ENCODE data around the gene FAM81B.

DNA sequence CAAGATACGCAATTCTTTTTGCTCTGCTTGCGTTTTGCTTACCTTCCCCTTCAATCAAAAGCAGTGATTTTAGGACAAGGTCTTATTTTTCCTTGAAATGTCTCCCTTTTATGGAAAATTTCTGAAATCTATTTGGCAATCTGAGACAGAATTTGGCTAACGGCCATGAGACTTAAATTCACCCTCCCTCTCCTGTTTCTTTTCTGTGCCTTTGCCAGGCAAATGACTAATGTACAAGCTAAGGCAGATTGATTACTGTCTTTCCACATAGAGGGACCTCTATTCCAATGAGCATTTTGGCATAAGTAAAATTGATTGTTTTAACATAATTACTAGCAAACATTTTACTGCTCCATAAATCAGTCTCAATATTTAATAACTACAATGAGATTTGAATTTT, 31.7 kb downstream of the FAM81B start:
- TF ChIP-seq, protein P1, sequence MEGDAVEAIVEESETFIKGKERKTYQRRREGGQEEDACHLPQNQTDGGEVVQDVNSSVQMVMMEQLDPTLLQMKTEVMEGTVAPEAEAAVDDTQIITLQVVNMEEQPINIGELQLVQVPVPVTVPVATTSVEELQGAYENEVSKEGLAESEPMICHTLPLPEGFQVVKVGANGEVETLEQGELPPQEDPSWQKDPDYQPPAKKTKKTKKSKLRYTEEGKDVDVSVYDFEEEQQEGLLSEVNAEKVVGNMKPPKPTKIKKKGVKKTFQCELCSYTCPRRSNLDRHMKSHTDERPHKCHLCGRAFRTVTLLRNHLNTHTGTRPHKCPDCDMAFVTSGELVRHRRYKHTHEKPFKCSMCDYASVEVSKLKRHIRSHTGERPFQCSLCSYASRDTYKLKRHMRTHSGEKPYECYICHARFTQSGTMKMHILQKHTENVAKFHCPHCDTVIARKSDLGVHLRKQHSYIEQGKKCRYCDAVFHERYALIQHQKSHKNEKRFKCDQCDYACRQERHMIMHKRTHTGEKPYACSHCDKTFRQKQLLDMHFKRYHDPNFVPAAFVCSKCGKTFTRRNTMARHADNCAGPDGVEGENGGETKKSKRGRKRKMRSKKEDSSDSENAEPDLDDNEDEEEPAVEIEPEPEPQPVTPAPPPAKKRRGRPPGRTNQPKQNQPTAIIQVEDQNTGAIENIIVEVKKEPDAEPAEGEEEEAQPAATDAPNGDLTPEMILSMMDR (IDR thresholded peaks at IDR 0.05) = no peak
- TF ChIP-seq POLR2A (IDR thresholded peaks at IDR 0.05) = no peak
